Stimulated activated CD8-positive, alpha-beta memory T cell treated with anti-CD3 and anti-CD28 coated beads, Interleukin-2, amount 100 ng/mL, for 48 hours (primary cell): ENCODE measurements around the gene NPAS4.
"Not testable (repeated sequence)": the region's sequence is repeated elsewhere in the genome, so short reads cannot be mapped to it uniquely, and the experiment has no call there.

Experiments used
- DNase-seq, 2 donors: peaks; one replicate each; pipeline ENCODE4 v3.0.0-alpha.2; 2020; ENCODE audit warnings: low read depth in 2 of 2

Gene NPAS4

GRCh38 chr11:66420671-66421476 is at the start of gene NPAS4:
TSS of gene NPAS4 (plus strand) at chr11:66421035. CDS start at chr11:66421180, 145 bp downstream.
- DNase-seq, result no peak

DNA sequence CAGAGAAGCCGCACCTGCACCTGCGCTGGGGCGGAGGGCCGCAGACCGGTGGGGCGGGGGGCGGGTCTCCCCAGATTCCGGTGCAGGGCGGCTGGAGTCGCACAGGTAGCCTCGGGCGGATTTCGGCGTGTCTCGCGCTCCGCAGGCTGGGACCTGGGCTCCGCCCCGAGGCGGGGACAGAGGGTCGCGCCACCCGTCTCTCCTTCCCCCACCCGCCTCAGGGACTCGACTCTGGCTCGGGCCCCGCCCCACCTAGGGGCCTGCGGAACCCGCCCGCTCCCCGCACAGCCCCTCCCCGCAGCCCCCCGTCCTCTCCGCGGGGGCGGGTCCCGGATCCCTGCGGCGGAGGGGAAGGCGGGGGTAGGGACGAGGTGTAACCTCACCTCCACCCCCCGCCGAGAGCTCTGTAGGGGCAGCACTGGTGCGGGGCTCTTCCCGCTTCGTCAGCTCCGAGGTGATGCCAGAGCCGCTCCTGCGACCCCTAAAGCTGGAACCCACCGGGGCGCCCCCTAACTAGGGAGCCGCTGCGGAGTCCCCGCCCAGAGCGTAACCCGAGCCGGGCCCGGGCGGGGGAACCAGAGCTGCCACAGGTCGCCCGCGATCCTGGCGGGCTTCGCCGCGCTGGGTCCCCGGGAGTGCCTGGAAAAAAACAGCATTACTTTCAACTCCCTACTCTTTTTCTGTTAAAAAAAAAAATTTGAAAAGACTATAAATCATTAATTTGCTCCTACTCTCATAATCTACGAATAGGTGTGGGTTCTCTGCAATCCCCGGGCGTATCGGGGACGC is 49.0 kb upstream of the NPAS4 start, which contains the start of gene SLC29A2:
TSS of gene SLC29A2 (minus strand) at position 134 of the 789 bp plus-strand sequence. CDS start 169 bp downstream, outside the sequence.
- peak; percentile 73 to 74 for DNase-seq

- DNase-seq, result no peak
These were observed 47.6 kb upstream of the NPAS4 start for GRCh38 chr11:66373265-66373664.

DNA sequence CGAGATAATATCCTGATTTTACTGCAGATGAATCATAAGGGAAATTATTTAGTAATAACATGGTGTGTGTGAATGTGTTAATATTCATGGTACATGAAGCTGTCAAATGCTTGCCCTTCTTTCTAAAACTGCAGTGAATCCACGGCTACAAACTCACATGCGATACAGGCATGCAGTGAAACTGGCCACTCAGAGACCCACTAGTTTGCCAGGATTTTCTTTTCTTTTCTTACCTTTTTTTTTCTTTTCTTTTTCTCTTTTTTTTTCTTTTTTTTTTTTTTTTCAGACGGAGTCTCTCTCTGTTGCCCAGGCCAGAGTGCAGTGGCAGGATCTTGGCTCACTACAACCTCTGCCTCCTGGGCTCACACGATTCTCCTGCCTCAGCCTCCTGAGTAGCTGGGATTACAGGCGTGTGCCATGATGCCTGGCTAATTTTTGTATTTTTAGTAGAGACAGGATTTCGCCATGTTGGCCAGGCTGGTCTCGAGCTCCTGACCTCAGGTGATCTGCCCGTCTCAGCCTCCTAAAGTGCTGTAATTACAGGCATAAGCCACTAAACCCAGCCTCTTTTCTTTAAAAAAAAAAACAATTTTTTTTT is 47.0 kb upstream of the NPAS4 start:
- DNase-seq, result not testable (repeated sequence)

DNA sequence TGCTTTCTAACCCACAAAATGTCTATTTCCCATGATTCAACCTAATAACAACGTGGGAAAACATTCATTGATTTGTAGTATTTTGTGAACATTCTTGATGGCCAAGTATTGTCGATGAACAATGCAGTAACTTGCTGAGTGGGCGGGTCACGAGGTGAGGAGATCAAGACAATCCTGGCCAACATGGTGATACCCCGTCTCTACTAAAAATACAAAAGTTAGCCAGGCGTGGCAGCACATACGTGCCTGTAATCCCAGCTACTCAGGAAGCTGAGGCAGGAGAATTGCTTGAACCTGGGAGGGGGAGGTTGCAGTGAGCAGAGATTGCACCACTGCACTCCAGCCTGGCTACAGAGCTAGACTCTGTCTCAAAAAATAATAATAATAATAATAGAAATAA is 40.6 kb upstream of the NPAS4 start:
- DNase-seq, result not testable (repeated sequence)

DNA sequence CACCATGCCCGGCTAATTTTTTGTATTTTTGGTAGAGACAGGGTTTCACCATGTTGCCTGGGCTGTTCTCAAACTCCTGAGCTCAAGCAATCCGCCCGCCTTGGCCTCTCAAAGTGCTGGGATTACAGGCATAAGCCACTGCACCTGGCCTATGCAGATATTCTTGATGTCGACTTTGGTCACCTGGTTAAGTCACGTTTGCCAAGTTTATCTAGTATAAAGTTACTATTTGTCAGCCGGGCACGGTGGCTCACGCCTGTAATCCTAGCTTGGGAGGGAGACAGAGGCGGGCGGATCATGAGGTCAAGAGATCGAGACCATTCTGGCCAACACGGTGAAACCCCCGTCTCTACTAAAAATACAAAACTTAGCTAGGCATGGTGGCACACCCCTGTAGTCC is 36.5 kb upstream of the NPAS4 start:
- DNase-seq, result not testable (repeated sequence)

DNA sequence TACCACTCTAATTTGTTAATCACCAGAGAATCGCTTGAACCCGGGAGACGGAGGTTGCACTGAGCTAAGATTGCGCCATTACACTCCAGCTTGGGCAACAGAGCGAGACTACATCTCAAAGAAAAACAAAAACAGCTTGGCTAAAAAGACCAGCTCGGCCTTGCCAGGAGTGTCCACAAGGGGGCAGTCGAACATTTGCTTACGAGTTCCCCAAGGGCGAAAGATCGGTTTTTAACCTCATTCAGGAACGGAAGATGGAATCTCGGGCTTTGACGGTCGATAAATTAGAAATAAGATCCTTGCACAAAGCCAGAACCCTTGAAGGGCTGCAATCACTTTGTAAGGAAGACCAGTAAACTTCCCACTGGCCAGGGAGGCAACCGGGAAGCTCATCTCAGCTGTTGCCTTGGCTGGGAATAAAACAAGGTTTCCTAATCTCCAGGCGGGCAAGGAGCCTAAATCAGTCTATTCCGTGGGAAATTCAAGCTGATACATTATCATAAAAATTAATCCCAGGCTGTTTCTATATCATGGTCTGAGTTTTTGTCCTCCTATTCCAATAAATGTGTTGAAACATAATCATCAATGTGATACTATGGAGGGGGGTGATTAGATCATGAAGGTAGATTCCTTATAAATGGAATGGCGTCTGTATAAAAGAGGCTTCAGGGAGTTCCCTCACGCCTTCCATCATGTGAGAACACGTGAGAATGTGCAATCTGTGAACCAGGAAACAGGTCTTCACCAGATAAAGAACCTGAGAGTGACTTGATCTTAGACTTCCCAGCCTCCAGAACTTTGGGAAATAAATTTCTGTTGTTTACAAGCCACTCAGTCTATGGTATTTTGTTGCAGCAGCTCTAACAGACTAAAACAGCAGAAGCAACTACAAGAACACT is 34.4 kb upstream of the NPAS4 start:
- peak; percentile 68 to 76 for DNase-seq

DNA sequence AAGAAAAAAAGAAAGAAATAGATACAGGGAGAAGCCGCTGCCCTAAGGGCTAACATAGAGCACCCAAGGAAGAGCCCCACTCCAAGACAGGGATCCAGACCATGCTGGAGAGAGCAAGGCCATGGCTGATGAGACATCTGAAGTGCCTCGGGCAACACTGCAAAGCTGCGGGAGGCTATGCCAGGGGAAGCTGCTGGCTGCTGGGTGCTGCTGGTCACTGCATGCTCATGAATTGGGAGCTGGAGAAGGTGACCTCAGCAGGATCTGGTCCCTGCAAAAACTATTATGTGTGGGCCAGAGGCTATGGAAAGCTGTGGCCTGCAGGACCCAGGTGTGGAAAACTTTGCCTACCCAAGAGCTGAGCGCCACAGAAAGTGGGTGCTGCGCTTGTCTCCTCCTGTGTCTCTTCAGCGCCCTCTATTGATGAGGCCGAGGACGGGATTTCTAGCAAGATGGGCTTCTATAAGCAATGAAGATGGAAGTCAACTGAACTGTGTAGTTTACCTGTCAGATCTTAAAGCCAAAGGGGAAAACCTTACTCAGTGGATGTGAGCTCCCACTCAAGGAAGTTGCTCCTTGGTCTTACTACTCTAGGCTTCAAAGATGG is 32.0 kb upstream of the NPAS4 start:
- peak; percentile 51 to 66 for DNase-seq

DNA sequence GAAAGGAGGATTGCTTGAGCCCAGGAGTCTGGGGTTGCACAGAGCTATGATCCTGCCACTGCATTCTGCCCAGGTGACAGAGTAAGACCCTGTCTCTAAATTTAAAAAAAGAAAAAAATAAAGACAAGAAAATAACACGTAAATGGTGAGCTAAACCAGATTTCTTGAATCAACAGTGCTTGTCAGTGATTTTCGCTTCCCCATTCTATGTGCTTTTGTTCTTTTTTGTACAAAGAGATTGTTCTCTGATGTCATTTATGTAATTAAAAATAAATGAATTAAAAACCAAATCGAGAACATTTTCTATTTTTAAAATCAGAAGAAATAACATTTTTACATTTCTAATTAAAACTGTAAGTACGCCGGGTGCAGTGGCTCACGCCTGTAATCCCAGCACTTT is 29.5 kb upstream of the NPAS4 start:
- DNase-seq, result no peak

DNA sequence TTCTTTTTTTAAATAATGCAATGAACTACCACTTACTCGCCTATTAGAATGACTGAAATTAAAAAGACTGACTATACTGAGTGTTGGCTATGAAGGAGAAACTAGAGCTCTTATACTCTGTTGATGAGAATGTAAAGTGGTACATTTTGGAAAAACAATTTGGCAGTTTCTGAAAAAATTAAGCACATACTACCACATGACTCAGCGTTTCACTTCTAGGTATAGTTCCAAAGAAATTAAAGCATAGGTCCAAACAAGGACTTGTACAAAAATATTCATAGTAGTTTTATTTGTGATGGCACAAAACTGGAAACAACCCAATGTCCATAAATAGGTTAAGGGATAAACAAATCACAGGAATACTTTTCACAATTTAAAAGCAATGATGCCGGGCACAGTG is 26.9 kb upstream of the NPAS4 start:
- no peak for DNase-seq

GRCh38 chr11:66407651-66408050 is 13.2 kb upstream of the NPAS4 start:
- DNase-seq, result no peak

- DNase-seq, result peak; percentile 91
These were observed 12.2 kb upstream of the NPAS4 start for GRCh38 chr11:66408488-66409214.

GRCh38 chr11:66409226-66409625 is 11.6 kb upstream of the NPAS4 start:
- no peak for DNase-seq

DNA sequence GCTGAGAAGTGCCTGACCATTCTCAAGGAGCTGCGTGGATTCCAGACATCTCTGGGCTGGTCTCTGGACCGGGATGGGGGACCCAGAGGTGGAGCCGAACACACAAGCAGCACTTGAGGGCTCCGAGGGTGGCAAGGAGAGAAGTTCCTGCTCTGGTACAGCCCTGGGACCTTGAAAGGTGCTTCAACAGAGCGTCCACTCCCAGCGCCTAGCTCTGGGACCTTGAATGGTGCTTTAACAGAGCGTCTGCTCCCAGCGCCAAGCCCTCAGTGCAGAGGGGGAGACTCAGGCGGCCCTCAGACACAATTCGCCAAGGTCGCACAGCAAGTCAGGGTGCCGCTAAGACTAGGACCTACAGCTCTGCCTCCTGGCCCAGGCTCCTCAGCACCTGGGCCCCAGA is 10.6 kb upstream of the NPAS4 start:
- DNase-seq, result no peak

DNA sequence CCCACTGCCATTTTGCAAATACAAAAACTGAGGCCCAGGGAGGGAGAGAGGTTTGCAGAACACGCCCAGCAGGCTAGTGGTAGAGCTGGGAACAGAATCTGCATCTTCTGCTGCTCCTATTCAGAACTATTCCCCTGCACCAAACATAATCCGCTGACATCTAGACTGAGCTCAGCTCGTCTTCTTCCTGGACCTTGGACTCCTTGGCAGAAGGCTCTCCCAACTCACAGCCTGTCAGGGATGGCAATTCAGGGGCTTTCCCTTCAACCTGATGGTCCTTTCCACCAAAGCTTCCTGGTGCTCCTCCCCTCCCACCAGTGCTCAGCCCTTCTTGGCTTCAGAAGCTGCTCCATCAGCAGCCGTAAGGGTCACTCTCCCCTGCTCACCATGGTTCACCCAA is 9.5 kb upstream of the NPAS4 start:
- no peak for DNase-seq

DNA sequence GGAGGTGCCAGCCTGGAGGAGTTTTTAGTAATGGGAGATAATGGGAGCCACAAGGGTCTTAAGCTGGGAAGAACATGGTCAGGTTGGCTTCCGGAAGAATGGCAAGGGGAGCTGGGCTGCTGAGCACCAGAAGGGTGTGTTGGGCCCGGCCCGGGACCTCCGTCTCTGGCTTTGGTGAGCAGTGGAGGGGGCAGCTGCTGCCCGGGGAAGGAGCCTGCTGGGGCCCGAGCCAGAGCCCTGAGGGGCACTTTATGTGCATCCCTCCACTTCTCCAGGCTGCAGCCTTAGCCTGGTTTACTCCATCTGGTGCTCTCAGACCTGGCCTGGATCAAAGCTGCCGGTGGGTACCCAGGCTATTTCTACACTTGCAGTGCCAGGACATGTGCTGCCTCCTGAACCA is 8.7 kb upstream of the NPAS4 start:
- DNase-seq, result no peak

- DNase-seq, result no peak
These were observed 7.7 kb upstream of the NPAS4 start for GRCh38 chr11:66413167-66413566.

- DNase-seq, result no peak
These were observed 6.5 kb upstream of the NPAS4 start for GRCh38 chr11:66414120-66414934.

DNA sequence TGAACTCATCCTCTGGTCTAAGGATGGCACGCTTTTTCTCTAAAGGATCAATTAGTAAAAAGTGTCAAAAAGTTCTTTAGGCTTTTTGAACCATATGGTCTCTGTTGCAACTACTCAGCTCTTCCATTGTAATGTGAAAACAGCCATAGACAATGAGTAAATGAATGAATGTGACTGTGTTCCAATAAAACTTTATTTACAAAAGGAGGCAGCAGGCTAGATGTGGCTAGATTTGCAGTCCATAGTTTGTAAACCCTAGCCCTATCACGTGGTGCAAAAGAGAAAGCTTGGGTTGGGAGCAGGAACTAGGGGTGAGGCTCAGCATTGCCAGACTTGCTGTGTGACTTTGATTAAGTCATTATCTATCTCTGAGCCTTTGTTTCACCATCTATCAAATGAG is 5.4 kb upstream of the NPAS4 start:
- no peak for DNase-seq
